Cerebellar nuclear complex (tissue), 1 donor: ENCODE measurements around the gene FAM221B.

Experiments
- DNase-seq, 2 experiments: peaks; one replicate each; lab custom pipeline; 2025; lab: John Stamatoyannopoulos, UW

The FAM221B gene

DNA sequence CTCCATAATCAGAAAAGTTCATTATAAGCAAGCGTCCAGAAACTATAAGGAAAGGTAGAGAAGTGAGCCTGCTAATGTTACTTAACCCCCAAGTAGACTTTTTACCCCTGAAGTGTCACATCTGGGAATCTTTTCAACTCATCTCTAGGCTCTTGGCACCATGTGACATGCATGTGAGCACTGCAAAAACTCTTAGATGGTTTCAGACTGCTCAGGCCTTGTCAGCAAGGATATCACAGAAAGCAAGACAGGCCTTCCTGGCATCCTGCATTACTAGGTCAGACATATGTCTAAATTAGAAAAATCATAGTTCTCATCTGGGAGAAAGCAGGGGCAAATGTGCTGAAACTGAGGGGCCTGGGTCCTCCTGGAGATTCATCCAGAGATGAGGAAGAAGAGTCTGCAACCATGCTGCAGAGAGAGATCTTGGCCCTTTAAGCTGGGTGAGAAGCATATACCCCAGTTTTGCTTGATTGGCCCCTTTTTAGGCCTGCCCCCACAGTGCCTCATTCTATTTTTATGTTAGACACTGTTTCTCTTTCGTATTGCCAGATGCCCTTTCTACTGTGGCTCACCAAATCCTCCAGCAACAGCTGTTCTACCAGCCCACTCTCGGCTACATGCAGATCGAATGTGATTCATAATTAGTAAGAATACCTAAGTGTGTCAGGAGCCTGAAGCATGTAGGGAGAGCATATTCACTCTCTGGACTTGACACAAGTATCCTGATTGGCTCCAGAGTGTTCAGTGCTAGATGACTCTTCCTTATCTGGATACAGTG is 19.4 kb upstream of the FAM221B start:
- no peak for DNase-seq

DNA sequence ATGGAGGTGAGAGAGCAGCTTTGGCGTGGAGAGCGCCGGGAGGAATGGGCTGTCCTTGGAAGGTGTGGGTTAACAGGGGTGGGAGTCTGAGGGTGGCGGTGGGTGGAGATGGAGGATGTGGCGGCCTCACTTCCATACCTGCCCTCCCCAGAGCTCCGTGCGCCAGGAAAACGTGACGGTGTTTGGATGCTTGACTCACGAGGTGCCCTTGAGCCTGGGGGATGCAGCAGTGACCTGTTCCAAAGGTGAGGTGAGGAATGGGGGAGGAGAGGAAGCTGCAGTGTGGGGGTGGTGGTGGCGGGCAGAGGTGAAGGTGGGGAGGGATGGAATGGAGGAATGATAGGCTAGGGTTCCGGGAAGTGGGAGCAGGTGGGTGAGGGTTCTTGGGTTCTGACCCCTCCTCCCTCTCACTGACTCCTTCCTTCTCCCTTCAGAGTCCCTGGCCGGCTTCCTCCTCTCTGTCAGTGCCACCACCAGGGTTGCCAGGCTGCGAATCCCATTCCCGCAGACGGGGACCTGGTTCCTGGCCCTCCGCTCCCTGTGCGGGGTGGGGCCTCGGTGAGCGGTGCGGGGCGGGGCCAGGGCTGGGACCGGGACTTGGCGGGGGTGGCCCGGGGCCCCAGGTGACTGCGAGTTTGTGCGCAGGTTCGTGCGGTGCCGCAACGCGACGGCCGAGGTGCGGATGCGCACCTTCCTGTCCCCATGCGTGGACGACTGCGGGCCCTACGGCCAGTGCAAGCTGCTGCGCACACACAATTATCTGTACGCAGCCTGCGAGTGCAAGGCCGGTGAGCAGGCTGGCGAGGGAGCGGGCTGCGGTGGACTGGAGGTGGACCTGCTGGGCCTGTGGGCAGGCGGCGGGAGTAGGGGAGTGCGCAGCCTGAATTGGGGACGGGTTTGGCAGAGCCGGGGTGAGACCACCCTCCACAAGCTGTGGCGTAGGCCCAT is 17.6 kb upstream of the FAM221B start:
- DNase-seq, result no peak

DNA sequence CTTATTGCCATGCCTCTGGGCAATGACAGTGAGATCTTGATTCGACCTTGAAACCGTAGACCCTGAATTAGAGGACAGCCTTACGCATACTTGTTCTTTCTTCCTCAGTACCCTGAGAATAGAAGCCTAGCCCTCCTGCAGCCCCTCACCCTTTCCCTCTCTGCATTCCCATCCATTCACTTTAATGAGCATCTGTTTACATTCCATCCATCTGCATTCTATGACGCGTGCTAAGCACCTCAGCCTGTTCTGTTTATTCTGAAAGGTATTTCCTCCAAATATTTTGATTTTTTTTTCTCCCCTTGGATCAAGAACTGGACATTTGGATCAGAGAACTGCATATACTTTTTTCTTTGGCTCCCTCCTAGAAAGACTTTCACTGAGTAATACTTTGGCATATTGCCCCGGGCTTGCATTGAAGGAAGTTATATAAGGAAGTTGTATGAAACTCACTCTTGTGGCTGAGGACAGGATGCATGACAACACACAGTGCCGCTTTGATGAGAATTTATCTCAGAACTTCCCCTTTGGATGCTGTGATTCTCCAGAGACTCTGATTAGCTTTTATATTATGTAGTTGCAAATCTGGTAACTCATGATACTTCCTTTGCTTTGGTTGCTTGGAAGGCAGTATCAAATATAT is 16.2 kb upstream of the FAM221B start:
- DNase-seq, result no peak

DNA sequence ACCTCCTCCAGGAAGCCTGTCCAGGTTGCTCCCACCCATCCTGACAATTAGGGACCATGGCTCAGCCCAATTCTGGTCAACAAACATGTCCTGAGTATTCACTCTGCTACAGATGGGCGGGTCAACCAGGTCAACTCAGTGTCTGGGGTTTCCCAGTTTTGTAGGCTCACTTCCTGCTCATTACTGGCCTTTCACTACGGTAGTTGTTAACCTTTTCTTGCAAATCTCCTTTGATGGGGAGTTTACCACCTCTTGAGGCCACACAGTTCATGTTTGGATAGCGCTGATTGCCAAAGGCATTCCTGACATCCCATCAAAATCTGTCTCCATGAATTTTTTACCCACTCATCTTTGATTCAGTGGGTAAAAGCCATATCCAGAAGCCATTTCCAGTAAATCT is 14.3 kb upstream of the FAM221B start:
- no peak for DNase-seq

DNA sequence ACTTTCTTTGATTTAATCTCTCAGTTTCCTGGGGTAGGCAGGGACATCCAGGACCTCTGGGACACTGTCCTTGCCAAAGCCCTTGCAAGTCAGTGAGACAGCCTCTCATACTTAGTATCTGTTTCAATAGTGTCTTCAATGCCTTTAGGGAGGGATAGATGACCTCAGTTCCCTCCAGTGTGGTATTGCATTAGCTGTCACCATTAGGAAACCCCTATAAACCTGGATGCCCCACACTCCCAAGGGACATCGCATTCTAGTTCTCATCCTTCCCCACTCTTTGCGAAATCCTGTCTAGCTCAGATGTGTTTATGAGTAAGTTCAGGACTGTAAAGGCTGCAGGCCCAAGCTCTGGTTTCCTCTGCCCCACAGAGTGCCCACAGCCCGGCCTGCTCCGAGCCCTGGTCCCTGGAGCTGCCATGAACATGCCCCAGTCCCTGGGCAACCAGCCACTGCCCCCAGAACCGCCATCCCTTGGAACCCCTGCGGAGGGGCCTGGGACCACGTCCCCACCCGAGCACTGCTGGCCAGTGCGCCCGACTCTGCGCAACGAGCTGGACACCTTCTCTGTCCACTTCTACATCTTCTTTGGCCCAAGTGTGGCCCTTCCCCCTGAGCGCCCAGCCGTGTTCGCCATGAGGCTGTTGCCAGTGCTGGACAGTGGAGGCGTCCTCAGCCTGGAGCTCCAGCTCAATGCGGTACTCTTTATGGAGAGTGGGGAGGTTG is 13.7 kb upstream of the FAM221B start:
- DNase-seq, result no peak

DNA sequence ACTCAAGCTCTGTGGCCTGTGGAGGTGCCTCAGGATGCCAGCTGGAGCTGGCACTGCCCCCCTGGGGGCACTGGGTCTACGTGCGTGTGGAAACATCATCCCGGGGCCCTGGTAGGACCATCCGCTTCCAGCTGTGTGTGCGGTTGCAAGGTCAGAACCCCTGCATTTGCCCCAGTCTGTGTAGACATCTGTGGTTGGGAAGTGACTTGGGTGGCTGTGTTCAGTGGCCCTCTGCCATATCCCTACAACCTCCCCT is 13.0 kb upstream of the FAM221B start:
- DNase-seq, result no peak

DNA sequence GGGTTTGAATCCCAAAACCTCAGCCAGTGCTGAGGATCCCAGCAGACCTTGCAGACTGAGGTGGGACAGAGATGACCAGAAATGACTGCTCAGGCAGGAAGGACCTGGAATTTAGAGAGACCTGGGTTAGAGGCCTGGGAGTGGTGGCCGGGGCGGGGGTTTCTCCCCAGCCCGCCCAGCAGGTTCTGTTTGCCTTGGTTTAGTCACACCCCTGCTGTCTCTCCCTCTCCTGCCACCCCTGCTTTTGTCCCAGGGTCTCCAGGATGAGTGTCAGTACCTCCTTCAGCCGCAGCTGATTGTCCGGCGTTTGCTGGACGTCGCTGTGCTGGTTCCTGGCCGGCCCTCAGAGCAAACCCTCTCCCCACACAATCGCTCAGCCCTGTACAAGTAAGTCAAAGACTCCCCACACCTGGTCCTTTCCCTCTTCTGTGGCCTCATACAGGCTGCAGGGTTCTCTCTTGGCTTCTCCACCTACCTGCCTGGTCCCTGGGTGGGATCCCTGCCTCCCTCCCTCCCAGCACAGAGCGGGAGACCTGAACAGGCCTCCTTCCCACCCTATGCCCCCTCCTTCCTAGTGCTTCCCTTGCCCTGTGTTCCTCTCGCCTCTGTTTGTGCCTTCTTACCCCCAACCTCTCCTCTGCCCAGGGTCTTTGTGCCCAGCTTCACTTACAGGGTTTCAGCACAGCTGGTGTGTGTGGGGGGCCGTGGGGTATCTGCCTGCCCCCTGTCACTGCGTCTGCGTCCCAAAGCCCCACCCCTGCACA is 12.5 kb upstream of the FAM221B start:
- DNase-seq, result no peak

DNA sequence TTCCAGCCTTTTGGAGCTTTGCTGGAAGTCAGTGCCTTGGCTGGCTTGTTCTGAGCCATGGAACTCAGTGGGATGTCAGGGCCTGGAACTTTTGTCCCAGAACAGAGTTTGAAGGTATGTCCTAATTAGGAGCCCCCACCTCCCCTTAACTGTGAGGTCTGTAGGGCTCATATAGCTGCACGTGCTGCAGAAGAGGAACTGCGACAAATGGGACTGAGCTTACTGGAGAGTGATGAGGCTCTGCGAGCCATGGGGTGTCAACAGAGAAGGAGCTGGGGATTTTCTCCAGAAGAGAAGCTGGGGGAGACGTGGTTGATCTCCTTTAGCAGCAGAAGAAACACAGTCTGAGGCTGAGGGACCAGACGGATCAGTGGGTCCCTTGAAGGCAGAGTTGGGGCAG is 11.4 kb upstream of the FAM221B start:
- DNase-seq, result no peak

DNA sequence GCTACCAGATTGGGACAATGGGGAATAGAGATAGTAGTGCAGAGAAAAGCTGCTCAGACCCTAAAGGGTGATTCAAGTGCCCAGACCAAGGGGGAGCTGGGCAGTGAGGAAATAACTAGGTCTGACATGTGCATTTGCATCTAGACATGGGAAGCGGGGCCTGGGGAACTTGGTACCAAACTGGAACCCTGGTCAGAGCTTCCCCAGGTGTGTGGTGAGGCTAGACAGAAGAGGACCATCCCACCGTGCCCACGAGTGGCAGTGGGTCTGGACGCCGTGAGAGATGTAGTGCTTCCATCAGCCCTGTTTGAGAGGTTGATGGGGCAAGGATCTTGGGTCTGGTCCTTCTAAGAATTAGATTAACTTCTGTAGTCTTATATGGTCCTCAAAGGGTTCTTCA is 8.1 kb upstream of the FAM221B start:
- no peak for DNase-seq

DNA sequence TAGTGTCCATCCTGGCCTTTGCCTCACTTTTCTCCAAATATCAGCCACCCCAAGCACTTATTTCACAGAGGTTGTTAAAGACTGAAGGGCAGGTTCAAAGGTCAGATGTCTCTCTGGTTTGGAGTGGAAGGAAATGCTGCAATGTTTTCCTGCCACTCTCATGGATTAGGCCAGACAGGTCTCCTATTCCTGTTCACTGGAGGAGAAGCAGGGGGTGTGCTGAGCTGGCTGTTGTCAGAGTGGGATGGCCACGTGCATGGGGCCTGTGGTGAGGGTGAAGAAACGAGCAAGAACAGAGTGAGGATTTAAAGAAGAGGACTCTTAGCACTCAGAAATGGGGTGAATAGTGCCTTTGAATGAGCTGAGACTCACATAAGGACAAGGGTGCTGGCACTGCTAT is 7.2 kb upstream of the FAM221B start:
- no peak for DNase-seq

DNA sequence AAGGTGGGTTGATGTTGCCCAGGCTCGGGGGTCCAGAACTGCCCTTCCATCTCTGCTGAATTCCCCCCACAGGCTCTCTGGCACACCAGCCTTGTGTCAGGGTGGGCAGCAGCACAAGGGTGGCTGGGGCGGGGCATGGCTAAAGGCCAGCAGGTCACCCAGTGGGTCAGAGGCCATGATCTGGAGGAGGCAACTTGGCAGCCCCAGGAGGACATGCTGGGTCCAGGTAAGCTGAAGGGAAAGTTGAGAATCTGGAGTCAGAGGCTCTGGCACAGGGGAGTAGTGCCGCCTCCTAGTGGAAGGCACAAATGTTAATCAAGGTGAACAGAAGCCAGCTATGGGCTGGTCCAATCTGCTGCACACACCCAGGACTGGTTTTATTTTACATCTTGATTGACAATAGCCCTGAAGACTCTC is 6.7 kb upstream of the FAM221B start:
- no peak for DNase-seq

DNA sequence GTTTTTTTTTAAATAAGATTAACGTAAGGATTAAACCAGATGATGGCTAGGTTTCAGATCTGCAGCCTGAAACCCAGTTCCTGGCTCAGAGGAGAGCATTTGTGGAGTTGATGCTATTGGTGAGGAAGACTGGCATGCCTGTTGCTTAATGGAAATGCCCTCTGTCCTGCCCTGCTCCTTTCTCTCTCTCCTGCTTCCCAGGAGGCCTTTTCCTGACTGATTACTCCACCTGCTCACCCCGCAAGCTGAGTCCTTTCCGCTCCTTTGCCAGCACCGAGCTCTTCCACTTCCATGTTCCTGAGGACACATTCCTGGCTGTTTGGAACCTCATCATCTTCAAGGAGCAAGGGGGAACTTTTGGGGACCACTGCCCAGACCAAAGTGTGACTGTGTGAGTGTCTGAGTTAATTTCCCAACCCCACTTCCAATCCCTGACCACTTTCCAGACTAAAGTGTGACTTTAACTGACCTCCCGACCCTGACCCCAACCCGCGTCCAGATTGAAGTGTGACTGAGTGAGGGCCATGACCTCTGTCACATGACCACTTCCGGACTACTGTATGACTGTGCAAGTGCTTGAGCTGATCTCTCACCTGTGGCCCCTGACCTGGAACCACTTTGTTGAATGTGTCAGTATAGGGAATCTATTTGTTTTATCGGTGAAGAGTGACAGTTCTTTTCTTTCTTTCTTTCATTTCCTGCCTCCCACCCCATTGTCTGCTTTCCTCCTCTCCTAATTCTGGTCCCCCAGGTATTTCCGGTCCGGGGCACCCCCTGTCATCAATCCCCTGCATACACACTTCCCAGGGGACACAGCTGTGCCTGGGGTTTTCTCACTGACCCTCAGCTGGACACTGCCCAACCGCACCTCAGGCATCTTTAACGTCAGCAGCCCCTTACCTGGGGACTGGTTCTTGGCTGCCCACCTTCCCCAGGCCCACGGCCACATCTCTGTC is 6.0 kb upstream of the FAM221B start:
- no peak for DNase-seq

DNA sequence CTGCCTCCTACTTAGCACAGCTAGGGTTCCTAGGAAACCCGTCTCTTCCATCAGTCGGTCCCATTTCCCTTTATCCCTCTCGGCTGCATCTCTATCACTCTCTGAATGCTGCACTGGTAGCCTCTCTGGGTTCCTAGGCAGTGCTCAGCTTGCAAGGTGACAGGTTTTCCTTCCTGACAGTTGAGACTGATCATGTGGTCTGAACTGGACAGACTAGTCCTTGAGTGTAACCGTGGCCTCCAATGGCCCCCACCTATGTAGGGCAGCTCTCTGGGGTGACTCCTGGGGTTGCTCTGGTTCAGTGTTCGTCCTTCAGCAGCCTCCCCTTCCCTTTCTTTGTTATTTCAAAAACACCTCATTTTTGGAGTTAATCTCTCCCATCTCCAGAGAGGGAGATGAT is 4.3 kb upstream of the FAM221B start:
- DNase-seq, result no peak

DNA sequence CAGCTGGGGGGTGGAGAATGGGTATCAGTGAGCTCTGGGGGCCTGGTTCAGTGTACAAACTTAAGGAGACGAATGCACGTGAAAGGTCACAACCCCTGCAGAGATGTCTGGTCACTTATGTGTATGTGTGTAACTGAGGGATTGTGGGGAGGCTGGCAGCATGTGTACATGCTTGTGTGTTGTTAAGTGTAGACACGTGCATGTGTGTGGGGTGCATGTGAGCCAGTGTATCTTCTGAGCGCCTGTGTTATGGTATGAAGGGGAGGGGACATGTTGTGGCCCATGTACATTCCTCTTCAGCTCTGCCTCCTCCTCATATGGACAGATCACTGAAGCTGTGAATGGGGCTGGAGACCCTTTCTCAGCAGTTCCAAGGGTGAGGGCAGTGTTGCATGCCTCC is 2.5 kb upstream of the FAM221B start:
- DNase-seq, result no peak

DNA sequence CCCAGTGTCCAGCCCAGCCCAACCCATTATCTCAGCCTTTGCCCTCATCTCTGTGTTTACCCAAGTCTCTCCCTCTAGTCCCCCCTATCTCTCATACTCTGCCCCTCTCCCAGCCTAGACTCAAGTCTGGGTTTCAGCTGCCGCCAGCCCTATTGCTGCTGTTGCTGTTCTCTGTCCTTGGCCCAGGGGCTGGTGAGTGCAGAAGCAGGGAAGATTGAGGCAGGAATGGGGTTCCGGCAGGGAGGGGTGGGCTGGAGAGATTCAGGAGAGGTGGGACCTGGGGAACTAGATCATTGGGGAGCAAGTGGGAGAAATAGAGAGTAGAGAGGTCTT is 1.2 kb upstream of the FAM221B start:
- DNase-seq, result no peak

DNA sequence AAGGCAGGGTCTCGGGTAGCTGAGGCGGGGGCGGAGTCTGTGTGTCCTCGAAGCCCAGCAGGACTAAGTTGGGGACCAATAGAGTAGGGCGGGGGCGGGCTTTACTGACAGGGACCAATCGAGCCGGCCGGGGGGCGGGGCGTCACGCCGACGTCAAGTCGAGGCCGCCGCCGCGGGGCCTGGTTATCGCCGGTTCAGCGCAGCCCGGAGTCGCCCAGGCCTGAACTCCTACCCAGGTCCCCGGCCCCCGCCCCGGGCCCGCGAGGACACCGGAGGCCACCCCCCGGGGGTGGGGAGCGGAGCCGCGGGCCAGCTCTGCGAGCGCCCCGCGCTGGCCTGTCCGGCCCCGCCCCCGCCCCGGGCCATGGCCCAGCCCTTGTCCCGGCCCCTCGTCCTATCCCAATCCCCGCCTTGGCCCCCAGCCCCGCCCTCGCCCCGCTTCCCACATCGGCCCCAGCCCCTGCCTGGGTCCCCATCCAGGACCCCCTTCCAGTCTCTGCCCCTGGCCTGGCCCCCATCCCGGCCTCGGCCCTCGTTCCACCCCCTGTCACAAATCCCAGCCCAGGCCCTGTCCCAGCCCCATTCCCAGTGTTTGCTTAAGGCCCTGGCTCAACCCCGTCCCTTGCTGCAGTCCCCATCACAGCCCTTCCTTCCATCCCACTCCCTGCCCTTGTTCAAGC is 692 bp upstream of the FAM221B start, which contains the start of gene TMEM8B:
Gene TMEM8B, plus strand, starts transcription at position 145 of the 680 bp plus-strand sequence. Its CDS starts 220 bp downstream, at position 365.
- peak in 1 of 2 experiments; percentile 72 for DNase-seq

DNA sequence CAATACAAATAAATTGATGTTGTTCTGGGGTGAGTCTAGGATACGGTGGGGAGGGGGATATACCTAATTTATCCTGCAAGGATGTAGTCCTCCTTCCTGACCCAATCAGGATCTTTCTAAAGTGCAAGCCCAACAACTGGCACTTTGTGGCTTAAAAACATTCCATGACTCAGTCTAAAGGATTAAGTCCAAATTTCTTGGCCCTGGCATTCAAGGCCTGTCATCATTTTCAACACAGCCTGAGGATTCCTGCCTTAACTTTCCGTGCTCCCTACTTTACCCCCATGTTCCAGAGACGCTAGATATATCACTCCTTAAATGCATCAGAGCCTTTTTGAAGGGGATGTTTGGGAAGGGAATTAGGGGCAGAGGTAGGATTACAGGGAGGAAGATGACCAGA is 1.0 kb downstream of the FAM221B start:
- DNase-seq, result no peak

DNA sequence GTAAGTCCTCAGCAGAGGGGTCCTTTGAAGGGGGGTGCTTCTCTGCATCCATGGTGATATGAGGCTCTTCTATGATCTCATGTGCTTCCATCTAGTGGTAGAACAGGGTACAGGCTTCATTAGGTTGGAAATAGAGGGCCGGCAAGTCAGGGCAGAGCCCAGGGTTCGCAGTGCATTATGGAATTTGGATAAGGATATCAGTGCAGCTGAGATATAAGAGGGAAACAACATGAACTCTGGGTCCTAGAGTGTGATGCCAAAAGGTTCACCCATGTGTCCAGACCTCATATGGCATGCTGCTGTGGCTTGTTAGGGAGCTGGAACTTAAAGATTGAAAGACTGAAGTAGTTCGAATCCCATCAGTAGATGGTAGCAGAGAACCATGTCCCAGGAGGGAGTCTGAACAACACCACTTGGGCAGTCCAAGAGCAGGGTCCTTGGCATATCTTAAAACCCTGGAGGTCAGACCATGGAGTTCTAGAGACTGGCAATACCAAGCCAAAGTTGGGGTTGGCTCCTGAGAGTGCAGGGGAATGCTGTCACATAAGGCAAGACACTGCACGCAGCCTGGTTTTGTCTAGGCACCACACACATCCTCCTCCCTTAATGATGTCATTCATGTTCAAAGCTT is 2.3 kb downstream of the FAM221B start:
- no peak for DNase-seq

DNA sequence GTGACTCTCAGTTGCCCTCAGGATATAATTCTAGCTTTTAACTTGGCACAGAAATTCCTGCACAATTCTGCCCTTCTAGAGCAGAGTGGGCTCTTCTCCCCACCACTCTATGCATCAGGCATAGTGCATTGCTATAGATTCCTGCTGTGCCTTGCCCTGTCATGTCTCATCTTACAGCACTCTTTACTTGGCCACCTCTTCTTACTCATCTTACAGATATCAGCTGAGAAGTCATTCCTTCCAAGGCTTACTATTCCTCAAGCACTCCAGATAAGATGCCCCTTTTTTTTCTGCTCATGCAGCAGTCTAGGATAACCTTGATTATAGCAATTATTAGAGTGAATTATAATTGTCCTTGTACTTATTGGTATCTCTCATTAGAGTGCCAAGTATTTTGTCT is 5.6 kb downstream of the FAM221B start:
- no peak for DNase-seq
